ENCODE results near the gene STPG3.
A peak's percentile ranks its signal among the peaks of the same experiment; 100 is the strongest.

Gene STPG3

DNA sequence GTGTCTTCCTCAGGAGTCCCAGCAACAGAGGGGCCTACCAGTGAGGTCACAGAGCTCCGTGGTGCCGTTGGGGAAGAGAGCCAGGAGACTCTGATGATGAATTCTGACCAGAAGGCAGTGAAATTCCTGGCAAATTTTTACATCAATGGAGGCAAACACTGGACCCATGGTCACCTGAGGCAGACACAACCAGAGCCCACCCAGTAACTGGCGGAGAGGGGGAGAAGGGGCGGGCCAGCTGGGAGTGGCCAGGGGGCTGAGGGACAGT, at the start of gene STPG3:
STPG3 (plus strand) TSS at position 93 of the 268 bp plus-strand sequence; CDS start at position 94, 1 bp downstream.
- H3K36me3 ChIP-seq (replicated peaks; ENCODE audit: insufficient read depth, low read length): no peaks in the 10 kb centered on the region
- H2AFZ ChIP-seq (ENCODE audit: low read length): no peak within 1 kb of the TSS
- H3K79me2 ChIP-seq (ENCODE audit: low read length): peaks cover 8% of the 10 kb centered on the region
- H4K20me1 ChIP-seq (ENCODE audit: insufficient read depth, low read length): no peaks in the 10 kb centered on the region
- H3K9me2 ChIP-seq (replicated peaks; ENCODE audit: insufficient read depth, low read length): no peaks in the 10 kb centered on the region
- no peak within 1 kb of the TSS for H3K4me3 ChIP-seq (ENCODE audit: low read length)
- no peaks in the 10 kb centered on the region for H3K9me3 ChIP-seq (replicated peaks; ENCODE audit: insufficient read depth, low read length)
- H3K9ac ChIP-seq (ENCODE audit: low read length): no peak within 1 kb of the TSS
- no peak within 1 kb of the TSS for H3K27ac ChIP-seq (ENCODE audit: low read length)
- H3F3A ChIP-seq (ENCODE audit: insufficient read depth, low read length): peaks cover 8% of the 10 kb centered on the region
- H3K27me3 ChIP-seq (replicated peaks; ENCODE audit: insufficient read depth, low read length): no peaks in the 10 kb centered on the region
- DNase-seq: no peak
- H3K4me2 ChIP-seq (ENCODE audit: low read depth, low read length): no peak within 1 kb of the TSS
- TF ChIP-seq, protein P1, sequence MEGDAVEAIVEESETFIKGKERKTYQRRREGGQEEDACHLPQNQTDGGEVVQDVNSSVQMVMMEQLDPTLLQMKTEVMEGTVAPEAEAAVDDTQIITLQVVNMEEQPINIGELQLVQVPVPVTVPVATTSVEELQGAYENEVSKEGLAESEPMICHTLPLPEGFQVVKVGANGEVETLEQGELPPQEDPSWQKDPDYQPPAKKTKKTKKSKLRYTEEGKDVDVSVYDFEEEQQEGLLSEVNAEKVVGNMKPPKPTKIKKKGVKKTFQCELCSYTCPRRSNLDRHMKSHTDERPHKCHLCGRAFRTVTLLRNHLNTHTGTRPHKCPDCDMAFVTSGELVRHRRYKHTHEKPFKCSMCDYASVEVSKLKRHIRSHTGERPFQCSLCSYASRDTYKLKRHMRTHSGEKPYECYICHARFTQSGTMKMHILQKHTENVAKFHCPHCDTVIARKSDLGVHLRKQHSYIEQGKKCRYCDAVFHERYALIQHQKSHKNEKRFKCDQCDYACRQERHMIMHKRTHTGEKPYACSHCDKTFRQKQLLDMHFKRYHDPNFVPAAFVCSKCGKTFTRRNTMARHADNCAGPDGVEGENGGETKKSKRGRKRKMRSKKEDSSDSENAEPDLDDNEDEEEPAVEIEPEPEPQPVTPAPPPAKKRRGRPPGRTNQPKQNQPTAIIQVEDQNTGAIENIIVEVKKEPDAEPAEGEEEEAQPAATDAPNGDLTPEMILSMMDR (IDR thresholded peaks at IDR 0.05; ENCODE audit: low read length): no peak
- TF ChIP-seq EZH2 (optimal IDR thresholded peaks at IDR 0.05; ENCODE audit: low read depth, low read length) (no peak), EZH2phosphoT487 (IDR thresholded peaks at IDR 0.05; ENCODE audit: low read length) (no peak)
- H3K4me1 ChIP-seq (ENCODE audit: low read length): peaks cover 6% of the 10 kb centered on the region; the same call in 1 of the 2 replicates

DNA sequence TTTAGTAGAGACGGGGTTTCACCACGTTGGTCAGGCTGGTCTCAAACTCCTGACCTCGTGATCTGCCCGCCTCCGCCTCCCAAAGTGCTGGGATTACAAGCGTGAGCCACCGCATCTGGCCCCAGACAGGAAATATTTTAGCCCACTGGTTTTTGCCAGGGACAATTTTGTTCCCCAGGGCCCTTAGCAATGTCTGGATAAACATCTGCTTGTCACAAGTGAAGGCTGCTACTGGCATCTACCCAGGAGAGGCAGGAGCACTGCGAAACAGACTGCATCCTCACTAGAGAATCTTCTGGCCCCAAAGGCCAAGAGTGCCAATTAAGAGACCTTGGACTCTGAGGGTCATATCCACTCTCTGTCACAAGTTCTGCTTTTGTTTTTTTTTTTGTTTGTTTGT, 48.1 kb upstream of the STPG3 start:
- Histone ChIP-seq H3K27ac (ENCODE audit: low read length) (no peak overlapping the region), H4K20me1 (ENCODE audit: insufficient read depth, low read length) (no peaks in the 10 kb centered on the region), H3K4me1 (ENCODE audit: low read length) (peaks cover 24% of the 10 kb centered on the region), H3K4me3 (ENCODE audit: low read length) (no peak overlapping the region), H2AFZ (ENCODE audit: low read length) (no peak overlapping the region), H3K27me3 (replicated peaks; ENCODE audit: insufficient read depth, low read length) (no peaks in the 10 kb centered on the region), H3K9me2 (replicated peaks; ENCODE audit: insufficient read depth, low read length) (no peaks in the 10 kb centered on the region), H3K79me2 (ENCODE audit: low read length) (peaks cover 54% of the 10 kb centered on the region), H3K9ac (ENCODE audit: low read length) (no peak overlapping the region), H3K9me3 (replicated peaks; ENCODE audit: insufficient read depth, low read length) (no peaks in the 10 kb centered on the region), H3K36me3 (replicated peaks; ENCODE audit: insufficient read depth, low read length) (no peaks in the 10 kb centered on the region), H3K4me2 (ENCODE audit: low read depth, low read length) (no peak overlapping the region), H3F3A (ENCODE audit: insufficient read depth, low read length) (peaks cover 14% of the 10 kb centered on the region; the same call in 1 of the 2 replicates)
- DNase-seq: no peak
- TF ChIP-seq EZH2 (optimal IDR thresholded peaks at IDR 0.05; ENCODE audit: low read depth, low read length) (no peak), EZH2phosphoT487 (IDR thresholded peaks at IDR 0.05; ENCODE audit: low read length) (no peak)
- TF ChIP-seq, protein P1 (IDR thresholded peaks at IDR 0.05; ENCODE audit: low read length): no peak

DNA sequence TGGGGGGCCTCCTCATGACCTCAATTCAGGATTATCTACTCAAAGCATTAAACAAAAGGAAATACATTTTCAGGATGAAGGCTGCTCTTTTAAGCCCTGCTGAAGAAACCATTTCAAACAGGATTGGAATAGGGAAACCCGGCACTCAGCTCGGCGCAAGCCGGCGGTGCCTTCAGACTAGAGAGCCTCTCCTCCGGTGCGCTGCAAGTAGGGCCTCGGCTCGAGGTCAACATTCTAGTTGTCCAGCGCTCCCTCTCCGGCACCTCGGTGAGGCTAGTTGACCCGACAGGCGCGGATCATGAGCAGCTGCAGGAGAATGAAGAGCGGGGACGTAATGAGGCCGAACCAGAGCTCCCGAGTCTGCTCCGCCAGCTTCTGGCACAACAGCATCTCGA, 46.4 kb upstream of the STPG3 start:
- H3K79me2 ChIP-seq (ENCODE audit: low read length): peaks cover 48% of the 10 kb centered on the region
- DNase-seq: no peak
- H3K27me3 ChIP-seq (replicated peaks; ENCODE audit: insufficient read depth, low read length): no peaks in the 10 kb centered on the region
- no peaks in the 10 kb centered on the region for H4K20me1 ChIP-seq (ENCODE audit: insufficient read depth, low read length)
- no peaks in the 10 kb centered on the region for H3K9me2 ChIP-seq (replicated peaks; ENCODE audit: insufficient read depth, low read length)
- no peaks in the 10 kb centered on the region for H3K9me3 ChIP-seq (replicated peaks; ENCODE audit: insufficient read depth, low read length)
- no peaks in the 10 kb centered on the region for H3K36me3 ChIP-seq (replicated peaks; ENCODE audit: insufficient read depth, low read length)
- H3K4me2 ChIP-seq (ENCODE audit: low read depth, low read length): peak overlapping the region; percentile 93
- H3K4me3 ChIP-seq (ENCODE audit: low read length): peak overlapping the region; percentile 90
- TF ChIP-seq, protein P1 (IDR thresholded peaks at IDR 0.05; ENCODE audit: low read length): no peak
- TF ChIP-seq EZH2phosphoT487 (IDR thresholded peaks at IDR 0.05; ENCODE audit: low read length) (no peak), EZH2 (optimal IDR thresholded peaks at IDR 0.05; ENCODE audit: low read depth, low read length) (no peak)
- H3F3A ChIP-seq (ENCODE audit: insufficient read depth, low read length): peaks cover 14% of the 10 kb centered on the region; the same call in 1 of the 2 replicates
- 0 out of 2 replicates have a peak overlapping the region, but pooled peaks have one; percentile 49 for H2AFZ ChIP-seq (ENCODE audit: low read length)
- H3K4me1 ChIP-seq (ENCODE audit: low read length): peaks cover 24% of the 10 kb centered on the region
- peak overlapping the region; percentile 95 for H3K9ac ChIP-seq (ENCODE audit: low read length)
- peak overlapping the region; percentile 24; the same call in 1 of the 2 replicates for H3K27ac ChIP-seq (ENCODE audit: low read length)

Data from MM.1S (cell line).